ENCODE results near the gene COPS8.

- TF ChIP-seq POLR2A (IDR thresholded peaks at IDR 0.05) (no peak), CTCF (IDR thresholded peaks at IDR 0.05) (no peak), POLR2AphosphoS5 (IDR thresholded peaks at IDR 0.05) (no peak), EP300 (IDR thresholded peaks at IDR 0.05) (no peak)
Measured at GRCh38 chr2:237045449-237045848, 40.2 kb upstream of the COPS8 start.

Measured in upper lobe of left lung (tissue), 4 donors.